PC-9 (cell line): Measurements from ENCODE around the gene KIR2DL1. TPM values are rescaled to one million over a fixed set of nuclear protein-coding genes. Genes with fewer than 3 reads are reported as not detected.

Source experiments
- BruUV-seq: library from RNA; stranded (reverse); fragments of 400-500 nt; replicated peaks from 2 replicates; lab custom pipeline; 2021; lab: Mats Ljungman, UMichigan
- CTCF ChIA-PET: fragments of 300-600 bp; sonication (Branson Sonifier 250); formaldehyde crosslinking; loops from one replicate; lab custom pipeline; 2022; ENCODE audit warnings: antibody characterized with exemption; lab: Charles Lee
- POLR2A ChIA-PET: fragments of 300-600 bp; sonication (Branson Sonifier 250); formaldehyde crosslinking; loops from one replicate; lab custom pipeline; 2022; ENCODE audit warnings: antibody characterized with exemption; ENCODE audit not compliant: unreplicated experiment; lab: Charles Lee
- DNase-seq, 2 experiments: peaks; one replicate each; pipeline versions ENCODE4 v3.0.0 to v3.0.0-alpha.2; 2015 to 2022; ENCODE audit warnings: mixed read lengths in 1 of 2
- H2AFZ ChIP-seq: fragments of 200-600 bp; sonication (generic); 2 replicates; pipeline ENCODE4 v1.8.1; 2017; ENCODE audit warnings: antibody characterized with exemption
- H3F3A ChIP-seq: fragments of 200-600 bp; sonication (generic); 2 replicates; pipeline ENCODE4 v1.8.1; 2017; ENCODE audit warnings: antibody characterized with exemption, mild to moderate bottlenecking, low read depth; ENCODE audit not compliant: insufficient read depth
- H3K27ac ChIP-seq: fragments of 200-600 bp; sonication (generic); 2 replicates; pipeline ENCODE4 v1.6.1; 2016; ENCODE audit warnings: mixed run types
- H3K27me3 ChIP-seq: fragments of 200-600 bp; sonication (generic); 2 replicates; pipeline ENCODE4 v1.6.1; 2016; ENCODE audit warnings: low read depth, mixed run types; ENCODE audit not compliant: insufficient read depth
- H3K36me3 ChIP-seq: fragments of 200-600 bp; sonication (generic); 2 replicates; pipeline ENCODE4 v1.6.1; 2016; ENCODE audit warnings: low read depth, mixed run types
- H3K4me1 ChIP-seq: fragments of 200-600 bp; sonication (generic); replicated peaks from 2 replicates; pipeline ENCODE4 v1.6.1; 2016; ENCODE audit warnings: mixed run types; ENCODE audit not compliant: insufficient read depth
- H3K4me2 ChIP-seq: fragments of 200-600 bp; sonication (generic); 2 replicates; pipeline ENCODE4 v1.6.1; 2017; ENCODE audit warnings: mixed run types
- H3K4me3 ChIP-seq: fragments of 200-600 bp; sonication (generic); 2 replicates; pipeline ENCODE4 v1.6.1; 2016; ENCODE audit warnings: mixed run types
- H3K79me2 ChIP-seq: fragments of 200-600 bp; sonication (generic); 2 replicates; pipeline ENCODE4 v1.6.1; 2017; ENCODE audit warnings: low read depth, mixed run types
- H3K9me2 ChIP-seq: fragments of 200-600 bp; sonication (generic); 2 replicates; pipeline ENCODE4 v1.8.1; 2017; ENCODE audit warnings: mild to moderate bottlenecking; ENCODE audit not compliant: insufficient read depth
- H3K9me3 ChIP-seq: fragments of 200-600 bp; sonication (generic); 2 replicates; pipeline ENCODE4 v1.8.1; 2016; ENCODE audit warnings: low read depth; ENCODE audit not compliant: insufficient read depth
- H4K20me1 ChIP-seq: fragments of 200-600 bp; sonication (generic); 2 replicates; pipeline ENCODE4 v1.8.1; 2017; ENCODE audit not compliant: insufficient read depth
- EZH2 ChIP-seq: fragments of 200-600 bp; sonication (generic); IDR thresholded peaks from 2 replicates; pipeline ENCODE4 v1.8.0; 2017; ENCODE audit warnings: antibody characterized with exemption, low read depth
- intact Hi-C: fragments of 100-400 bp; cut with micrococcal nuclease; formaldehyde crosslinking; loops from one replicate; pipeline ENCODE4 v1.10.0; 2022; ENCODE audit not compliant: unreplicated experiment
- total RNA-seq: library from RNA; stranded (reverse); gene quantifications from 2 replicates; pipeline ENCODE4 v1.2.3, GENCODE V29; 2021
- TF ChIP-seq, protein P1 (sequence below): fragments of 200-600 bp; sonication (generic); conservative IDR thresholded peaks from 2 replicates; pipeline ENCODE4 v1.6.1; 2017; ENCODE audit warnings: mixed run types, antibody characterized with exemption, mild to moderate bottlenecking, moderate library complexity

KIR2DL1 gene
- total RNA-seq, 1 experiment from 2014 or later: not detected

DNA sequence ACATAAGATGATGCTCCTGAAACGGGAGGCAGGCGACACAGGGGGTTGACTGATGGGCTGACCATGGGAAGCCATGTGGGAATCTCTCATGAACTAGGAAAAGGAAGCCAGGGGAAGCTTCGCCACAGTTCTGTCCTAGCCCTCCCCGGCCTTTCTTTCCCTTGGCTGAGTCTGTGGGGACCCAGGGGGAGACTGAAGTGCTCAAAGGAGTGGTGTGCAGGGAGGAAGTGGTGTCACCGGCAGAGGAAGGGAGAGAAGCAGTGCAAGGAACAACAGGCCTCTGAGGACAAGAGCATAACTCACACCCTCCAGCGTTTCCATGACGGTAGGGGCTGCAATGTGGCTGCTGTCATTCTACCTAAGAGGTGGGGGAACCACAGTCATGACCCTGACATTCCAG, 44.3 kb upstream of the KIR2DL1 start:
- Histone ChIP-seq H4K20me1 (no peaks in the 10 kb centered on the region), H3K9me2 (0 out of 2 replicates have a peak, but pooled peaks cover 3% of the 10 kb centered on the region), H3K9me3 (peaks cover 8% of the 10 kb centered on the region), H2AFZ (no peak overlapping the region), H3K36me3 (no peaks in the 10 kb centered on the region), H3K27ac (no peak overlapping the region), H3K27me3 (peaks cover 34% of the 10 kb centered on the region), H3K4me2 (no peak overlapping the region), H3K4me3 (no peak overlapping the region), H3K79me2 (no peaks in the 10 kb centered on the region), H3F3A (no peaks in the 10 kb centered on the region), H3K4me1 (no peaks in the 10 kb centered on the region)
- ChIA-PET POLR2A (no interaction called here), CTCF (no interaction called here)
- intact Hi-C loops: no loop called here
- TF ChIP-seq EZH2: no peak
- TF ChIP-seq, protein P1, sequence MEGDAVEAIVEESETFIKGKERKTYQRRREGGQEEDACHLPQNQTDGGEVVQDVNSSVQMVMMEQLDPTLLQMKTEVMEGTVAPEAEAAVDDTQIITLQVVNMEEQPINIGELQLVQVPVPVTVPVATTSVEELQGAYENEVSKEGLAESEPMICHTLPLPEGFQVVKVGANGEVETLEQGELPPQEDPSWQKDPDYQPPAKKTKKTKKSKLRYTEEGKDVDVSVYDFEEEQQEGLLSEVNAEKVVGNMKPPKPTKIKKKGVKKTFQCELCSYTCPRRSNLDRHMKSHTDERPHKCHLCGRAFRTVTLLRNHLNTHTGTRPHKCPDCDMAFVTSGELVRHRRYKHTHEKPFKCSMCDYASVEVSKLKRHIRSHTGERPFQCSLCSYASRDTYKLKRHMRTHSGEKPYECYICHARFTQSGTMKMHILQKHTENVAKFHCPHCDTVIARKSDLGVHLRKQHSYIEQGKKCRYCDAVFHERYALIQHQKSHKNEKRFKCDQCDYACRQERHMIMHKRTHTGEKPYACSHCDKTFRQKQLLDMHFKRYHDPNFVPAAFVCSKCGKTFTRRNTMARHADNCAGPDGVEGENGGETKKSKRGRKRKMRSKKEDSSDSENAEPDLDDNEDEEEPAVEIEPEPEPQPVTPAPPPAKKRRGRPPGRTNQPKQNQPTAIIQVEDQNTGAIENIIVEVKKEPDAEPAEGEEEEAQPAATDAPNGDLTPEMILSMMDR: no peak
- DNase-seq: no peak
- BruUV-seq: no TSS peak

DNA sequence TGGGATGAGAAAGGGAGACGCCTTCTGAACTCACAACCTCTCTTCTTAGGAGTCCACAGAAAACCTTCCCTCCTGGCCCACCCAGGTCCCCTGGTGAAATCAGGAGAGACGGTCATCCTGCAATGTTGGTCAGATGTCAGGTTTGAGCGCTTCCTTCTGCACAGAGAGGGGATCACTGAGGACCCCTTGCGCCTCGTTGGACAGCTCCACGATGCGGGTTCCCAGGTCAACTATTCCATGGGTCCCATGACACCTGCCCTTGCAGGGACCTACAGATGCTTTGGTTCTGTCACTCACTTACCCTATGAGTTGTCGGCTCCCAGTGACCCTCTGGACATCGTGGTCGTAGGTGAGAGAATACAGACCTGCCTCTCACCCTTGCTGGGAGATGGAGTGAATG, 42.0 kb upstream of the KIR2DL1 start:
- intact Hi-C loops: no loop called here
- ChIA-PET CTCF (no interaction called here), POLR2A (no interaction called here)
- H3K79me2 ChIP-seq: no peaks in the 10 kb centered on the region
- no peak for DNase-seq
- no TSS peak for BruUV-seq
- H3K9me3 ChIP-seq: no peaks in the 10 kb centered on the region
- no peak for TF ChIP-seq EZH2
- TF ChIP-seq, protein P1: no peak
- no peak overlapping the region for H3K27ac ChIP-seq
- peaks cover 54% of the 10 kb centered on the region for H3K27me3 ChIP-seq
- no peaks in the 10 kb centered on the region for H3F3A ChIP-seq
- no peaks in the 10 kb centered on the region for H3K9me2 ChIP-seq
- H2AFZ ChIP-seq: no peak overlapping the region
- H3K4me2 ChIP-seq: no peak overlapping the region
- H3K4me3 ChIP-seq: no peak overlapping the region
- H4K20me1 ChIP-seq: no peaks in the 10 kb centered on the region
- no peaks in the 10 kb centered on the region for H3K4me1 ChIP-seq
- no peaks in the 10 kb centered on the region for H3K36me3 ChIP-seq

DNA sequence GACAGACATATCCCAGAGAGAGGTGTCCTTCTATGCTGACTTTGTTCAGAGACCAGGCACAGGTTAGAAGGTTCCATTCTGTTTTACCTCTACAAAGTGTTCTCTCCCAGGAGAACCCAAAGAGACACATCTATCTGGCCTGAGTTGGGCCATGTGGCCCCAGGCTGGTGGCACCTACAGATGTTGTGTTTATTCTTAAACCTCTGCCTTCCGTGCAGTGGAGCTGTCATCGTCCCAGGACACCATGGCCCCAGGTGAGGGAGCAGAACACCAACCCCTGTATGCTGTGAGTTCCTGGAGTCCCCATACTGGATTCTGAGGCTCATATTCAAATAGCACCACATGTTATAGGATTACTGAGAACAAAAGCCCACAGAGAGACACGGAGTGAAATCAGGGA, 41.4 kb upstream of the KIR2DL1 start:
- ChIA-PET CTCF (no interaction called here), POLR2A (no interaction called here)
- Histone ChIP-seq H2AFZ (no peak overlapping the region), H3K4me2 (no peak overlapping the region), H3K79me2 (no peaks in the 10 kb centered on the region), H3K27me3 (peaks cover 60% of the 10 kb centered on the region), H3K4me1 (no peaks in the 10 kb centered on the region), H3K27ac (no peak overlapping the region), H3K4me3 (no peak overlapping the region), H4K20me1 (no peaks in the 10 kb centered on the region), H3K36me3 (no peaks in the 10 kb centered on the region), H3K9me2 (no peaks in the 10 kb centered on the region), H3F3A (no peaks in the 10 kb centered on the region), H3K9me3 (no peaks in the 10 kb centered on the region)
- DNase-seq: no peak
- TF ChIP-seq, protein P1: no peak
- TF ChIP-seq EZH2: no peak
- intact Hi-C loops: no loop called here
- no TSS peak for BruUV-seq
